Kidney epithelial cell (primary cell): ENCODE data around the gene SOX6. TPM values are rescaled to one million over a fixed set of nuclear protein-coding genes. Genes with fewer than 3 reads are reported as not detected.
"Not testable (repeated sequence)": the region's sequence is repeated elsewhere in the genome, so short reads cannot be mapped to it uniquely, and the experiment has no call there.

Experiments used
- DNase-seq: peaks from one replicate; pipeline ENCODE4 v3.0.0-alpha.2; 2010; ENCODE audit warnings: low read depth
- H3K27me3 ChIP-seq: 2 replicates; pipeline ENCODE4 v1.6.0; 2011; ENCODE audit warnings: low read length; ENCODE audit not compliant: control insufficient read depth, insufficient read depth
- H3K36me3 ChIP-seq: 2 replicates; pipeline ENCODE4 v1.5.1; 2011; ENCODE audit warnings: low read length; ENCODE audit not compliant: control insufficient read depth, insufficient read depth
- H3K4me3 ChIP-seq: 2 replicates; pipeline ENCODE4 v1.5.1; 2011; ENCODE audit warnings: low read depth, mild to moderate bottlenecking, control low read depth, low read length
- CTCF ChIP-seq: IDR thresholded peaks from 2 replicates; pipeline ENCODE4 v1.5.1; 2011; ENCODE audit warnings: mild to moderate bottlenecking, moderate library complexity, low read length, control low read depth, inconsistent platforms; ENCODE audit not compliant: insufficient read depth, poor library complexity, severe bottlenecking
- total RNA-seq: library from RNA; depleted of rRNA; stranded (reverse); fragments of >200 nt; gene quantifications from 2 replicates; pipeline ENCODE4 v1.2.3, GENCODE V29; 2015

Gene SOX6
- total RNA-seq, 1 donor from 2014 or later: 2.7 TPM

DNA sequence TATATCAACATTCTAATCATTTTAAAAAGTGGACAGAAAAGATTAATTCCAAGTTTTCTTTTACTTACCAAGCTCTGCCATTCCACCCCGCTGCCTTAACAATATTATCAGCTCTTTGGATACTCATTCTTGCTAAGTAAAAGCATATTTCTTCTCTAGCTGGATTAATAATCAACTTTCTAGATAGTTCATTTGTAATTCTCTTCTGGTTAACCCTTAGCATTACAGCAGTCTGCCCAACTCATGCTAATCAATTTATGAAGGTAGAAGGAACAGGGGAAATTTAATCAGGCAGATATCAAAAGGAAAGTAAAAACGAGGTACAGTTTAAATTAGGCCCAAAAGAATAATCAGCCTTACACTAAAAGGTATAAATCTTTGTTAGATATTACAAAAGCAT lies 41.0 kb upstream of the SOX6 start:
- Histone ChIP-seq H3K4me3 (no peak overlapping the region), H3K27me3 (no peaks in the 10 kb centered on the region), H3K36me3 (no peaks in the 10 kb centered on the region)
- no peak for DNase-seq
- no peak for TF ChIP-seq CTCF

GRCh38 chr11:16395601-16396000 lies 39.3 kb upstream of the SOX6 start:
- no peak for DNase-seq
- no peaks in the 10 kb centered on the region for H3K27me3 ChIP-seq
- H3K36me3 ChIP-seq: no peaks in the 10 kb centered on the region
- H3K4me3 ChIP-seq: no peak overlapping the region
- no peak for TF ChIP-seq CTCF

DNA sequence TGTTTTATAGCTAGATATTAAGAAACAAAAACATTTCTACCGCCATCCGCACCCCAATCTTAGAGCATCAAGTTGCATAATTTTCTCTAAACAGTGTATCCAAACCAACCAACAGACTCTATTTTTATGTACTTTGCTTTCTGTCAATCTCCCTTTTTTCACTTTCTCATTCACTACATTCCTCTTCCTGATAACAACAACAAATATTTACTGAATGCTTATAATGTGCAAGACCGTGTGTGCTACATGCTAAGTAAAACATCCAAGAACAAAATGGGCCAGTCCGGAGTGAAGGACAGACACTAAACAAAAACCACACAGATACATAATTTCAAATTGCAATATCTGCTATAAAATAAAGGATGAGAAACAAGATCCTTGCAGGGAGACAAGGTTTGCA lies 38.6 kb upstream of the SOX6 start:
- Histone ChIP-seq H3K4me3 (no peak overlapping the region), H3K36me3 (no peaks in the 10 kb centered on the region), H3K27me3 (no peaks in the 10 kb centered on the region)
- no peak for TF ChIP-seq CTCF
- no peak for DNase-seq

DNA sequence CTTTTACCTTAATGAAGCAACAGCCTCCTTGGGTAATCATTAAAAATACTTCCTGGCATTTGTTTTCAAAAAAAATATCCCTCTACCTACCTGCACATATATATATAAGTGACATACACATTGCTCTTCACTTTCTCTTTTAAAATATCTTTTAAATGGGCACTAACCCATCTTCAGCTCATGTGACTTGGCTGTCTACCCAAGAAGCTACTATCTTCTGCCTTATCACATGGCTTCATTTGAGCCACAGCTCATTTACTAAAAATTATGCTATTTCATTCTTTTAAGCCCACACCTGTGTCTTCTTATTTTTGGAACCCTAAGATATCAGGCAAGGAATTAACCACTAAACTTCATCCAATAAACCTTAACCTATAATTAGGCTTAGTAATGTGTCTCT lies 37.0 kb upstream of the SOX6 start:
- Histone ChIP-seq H3K4me3 (no peak overlapping the region), H3K36me3 (no peaks in the 10 kb centered on the region), H3K27me3 (no peaks in the 10 kb centered on the region)
- TF ChIP-seq CTCF: no peak
- DNase-seq: no peak

DNA sequence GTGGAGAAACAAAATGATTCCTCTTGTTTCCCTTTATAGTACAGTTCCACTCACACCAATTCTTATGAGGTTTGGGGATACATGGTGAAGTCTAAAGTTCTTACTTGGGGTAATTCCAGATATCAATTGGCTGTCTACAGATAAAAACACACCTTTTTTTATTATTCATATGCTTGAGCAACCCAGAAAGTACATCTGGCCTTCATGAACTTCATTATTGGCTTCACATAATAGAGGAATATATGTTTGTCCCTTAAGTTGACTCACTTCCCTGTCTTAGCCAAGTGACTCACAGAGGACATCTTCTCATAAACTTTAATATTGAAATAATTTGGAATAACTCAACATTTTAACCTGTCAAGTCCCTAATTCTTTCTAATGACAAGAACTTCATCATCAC lies 36.3 kb upstream of the SOX6 start:
- Histone ChIP-seq H3K4me3 (no peak overlapping the region), H3K27me3 (no peaks in the 10 kb centered on the region), H3K36me3 (no peaks in the 10 kb centered on the region)
- DNase-seq: no peak
- no peak for TF ChIP-seq CTCF

DNA sequence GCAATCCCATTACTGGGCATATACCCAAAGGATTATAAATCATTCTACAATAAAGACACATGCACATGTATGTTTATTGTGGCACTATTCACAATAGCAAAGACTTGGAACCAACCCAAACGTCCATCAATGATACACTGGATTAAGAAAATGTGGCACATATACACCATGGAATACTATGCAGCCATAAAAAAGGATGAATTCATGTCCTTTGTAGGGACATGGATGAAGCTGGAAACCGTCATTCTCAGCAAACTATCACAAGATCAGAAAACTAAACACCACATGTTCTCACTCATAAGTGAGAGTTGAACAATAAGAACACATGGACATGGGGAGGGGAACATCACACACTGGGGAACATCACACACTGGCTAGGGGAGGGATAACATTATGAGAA lies 34.5 kb upstream of the SOX6 start:
- H3K36me3 ChIP-seq, DNase-seq, H3K4me3 ChIP-seq, H3K27me3 ChIP-seq: not testable (repeated sequence)
